OCI-LY7 (cell line): ENCODE data around the gene KISS1R. TPM values are rescaled to one million over a fixed set of nuclear protein-coding genes. Genes with fewer than 3 reads are reported as not detected.

Experiments used
- BruUV-seq: library from RNA; stranded (reverse); fragments of 400-500 nt; replicated peaks from 2 replicates; lab custom pipeline; 2021; lab: Mats Ljungman, UMichigan
- CTCF ChIA-PET: fragments of 300-600 bp; sonication (Branson Sonifier 250); formaldehyde crosslinking; loops from one replicate; lab custom pipeline; 2022; ENCODE audit warnings: antibody characterized with exemption; ENCODE audit not compliant: unreplicated experiment; lab: Charles Lee
- POLR2A ChIA-PET: fragments of 300-600 bp; sonication (Branson Sonifier 250); formaldehyde crosslinking; loops from one replicate; lab custom pipeline; 2022; ENCODE audit warnings: antibody characterized with exemption; lab: Charles Lee
- DNase-seq: peaks from one replicate; pipeline ENCODE4 v3.0.0-alpha.2; 2015; ENCODE audit warnings: low spot score
- H2AFZ ChIP-seq: fragments of 200-600 bp; sonication (generic), shearing (Covaris generic); 2 replicates; pipeline ENCODE4 v1.6.1; 2014; ENCODE audit warnings: mild to moderate bottlenecking, antibody characterized with exemption, low read length, moderate library complexity
- H3K27ac ChIP-seq: fragments of 200-600 bp; sonication (generic); 2 replicates; pipeline ENCODE4 v1.5.1; 2014; ENCODE audit warnings: mixed run types, low read depth, mild to moderate bottlenecking, moderate library complexity, low read length, inconsistent platforms; ENCODE audit not compliant: poor library complexity, severe bottlenecking
- H3K36me3 ChIP-seq: fragments of 200-600 bp; sonication (generic); 2 replicates; pipeline ENCODE4 v1.6.1; 2014; ENCODE audit warnings: mild to moderate bottlenecking, antibody characterized with exemption, low read length, moderate library complexity, mixed read lengths; ENCODE audit not compliant: insufficient read depth
- H3K4me1 ChIP-seq: fragments of 200-600 bp; sonication (generic); 2 replicates; pipeline ENCODE4 v1.5.1; 2014; ENCODE audit warnings: mild to moderate bottlenecking, low read length; ENCODE audit not compliant: insufficient read depth, poor library complexity, severe bottlenecking
- H3K4me2 ChIP-seq: fragments of 200-600 bp; sonication (generic); 2 replicates; pipeline ENCODE4 v1.6.1; 2014; ENCODE audit warnings: mild to moderate bottlenecking, low read length
- H3K4me3 ChIP-seq: fragments of 200-600 bp; sonication (generic); 2 replicates; pipeline ENCODE4 v1.5.1; 2014; ENCODE audit warnings: mild to moderate bottlenecking, low read depth, low read length; ENCODE audit not compliant: poor library complexity, severe bottlenecking
- H3K79me2 ChIP-seq: fragments of 200-600 bp; sonication (generic); 2 replicates; pipeline ENCODE4 v1.6.1; 2016; ENCODE audit warnings: low read depth, mild to moderate bottlenecking, low read length, moderate library complexity, mixed read lengths; ENCODE audit not compliant: insufficient read depth
- H3K9me2 ChIP-seq: fragments of 200-600 bp; sonication (generic); 2 replicates; pipeline ENCODE4 v1.6.1; 2016; ENCODE audit warnings: mild to moderate bottlenecking, low read length, mixed read lengths; ENCODE audit not compliant: insufficient read depth
- H3K9me3 ChIP-seq: fragments of 200-600 bp; sonication (generic); 2 replicates; pipeline ENCODE4 v1.6.1; 2014; ENCODE audit warnings: mild to moderate bottlenecking, mixed run types, low read length, mixed read lengths
- H4K20me1 ChIP-seq: fragments of 200-600 bp; sonication (generic); 2 replicates; pipeline ENCODE4 v1.6.1; 2014; ENCODE audit warnings: mild to moderate bottlenecking, antibody characterized with exemption, low read length, moderate library complexity, mixed read lengths; ENCODE audit not compliant: insufficient read depth
- EZH2phosphoT487 ChIP-seq: fragments of 200-600 bp; sonication (generic); IDR thresholded peaks from 2 replicates; pipeline ENCODE4 v1.6.1; 2018; ENCODE audit warnings: low read depth, borderline replicate concordance, mild to moderate bottlenecking, mixed run types, antibody characterized with exemption, low read length, moderate library complexity, mixed read lengths
- intact Hi-C: fragments of 100-400 bp; cut with micrococcal nuclease; formaldehyde crosslinking; loops from one replicate; pipeline ENCODE4 v1.10.0; 2022; ENCODE audit not compliant: unreplicated experiment
- total RNA-seq, 2 experiments: library from RNA; depleted of rRNA in 1 of 2; stranded (reverse); fragments of >200 nt in 1 of 2; shearing (Covaris generic) in 1 of 2; gene quantifications; 2 replicates each; pipeline ENCODE4 v1.2.3, GENCODE V29; 2014 to 2022
- TF ChIP-seq, protein P1 (sequence below): fragments of 200-600 bp; sonication (generic); conservative IDR thresholded peaks from 2 replicates; pipeline ENCODE4 v1.5.1; 2014; ENCODE audit warnings: mild to moderate bottlenecking, antibody characterized with exemption, low read length, moderate library complexity, mixed read lengths

KISS1R gene
- total RNA-seq, 2 experiments from 2014 or later = not detected

GRCh38 chr19:954672-955494 lies 37.8 kb downstream of the KISS1R start:
- no peak for TF ChIP-seq EZH2phosphoT487
- TF ChIP-seq, protein P1, sequence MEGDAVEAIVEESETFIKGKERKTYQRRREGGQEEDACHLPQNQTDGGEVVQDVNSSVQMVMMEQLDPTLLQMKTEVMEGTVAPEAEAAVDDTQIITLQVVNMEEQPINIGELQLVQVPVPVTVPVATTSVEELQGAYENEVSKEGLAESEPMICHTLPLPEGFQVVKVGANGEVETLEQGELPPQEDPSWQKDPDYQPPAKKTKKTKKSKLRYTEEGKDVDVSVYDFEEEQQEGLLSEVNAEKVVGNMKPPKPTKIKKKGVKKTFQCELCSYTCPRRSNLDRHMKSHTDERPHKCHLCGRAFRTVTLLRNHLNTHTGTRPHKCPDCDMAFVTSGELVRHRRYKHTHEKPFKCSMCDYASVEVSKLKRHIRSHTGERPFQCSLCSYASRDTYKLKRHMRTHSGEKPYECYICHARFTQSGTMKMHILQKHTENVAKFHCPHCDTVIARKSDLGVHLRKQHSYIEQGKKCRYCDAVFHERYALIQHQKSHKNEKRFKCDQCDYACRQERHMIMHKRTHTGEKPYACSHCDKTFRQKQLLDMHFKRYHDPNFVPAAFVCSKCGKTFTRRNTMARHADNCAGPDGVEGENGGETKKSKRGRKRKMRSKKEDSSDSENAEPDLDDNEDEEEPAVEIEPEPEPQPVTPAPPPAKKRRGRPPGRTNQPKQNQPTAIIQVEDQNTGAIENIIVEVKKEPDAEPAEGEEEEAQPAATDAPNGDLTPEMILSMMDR = no peak
- Histone ChIP-seq H3K4me2 (0 out of 2 replicates have a peak overlapping the region, but pooled peaks have one; percentile 7), H3K4me1 (peaks cover 24% of the 10 kb centered on the region), H3K36me3 (no peaks in the 10 kb centered on the region), H4K20me1 (no peaks in the 10 kb centered on the region), H3K4me3 (no peak overlapping the region), H3K9me2 (no peaks in the 10 kb centered on the region), H3K27ac (no peak overlapping the region), H3K79me2 (no peaks in the 10 kb centered on the region), H2AFZ (no peak overlapping the region), H3K9me3 (no peaks in the 10 kb centered on the region)
- no TSS peak for BruUV-seq
- CTCF ChIA-PET = no interaction called here
- no peak for DNase-seq
- intact Hi-C loops = no loop called here
- POLR2A ChIA-PET = no interaction called here

DNA sequence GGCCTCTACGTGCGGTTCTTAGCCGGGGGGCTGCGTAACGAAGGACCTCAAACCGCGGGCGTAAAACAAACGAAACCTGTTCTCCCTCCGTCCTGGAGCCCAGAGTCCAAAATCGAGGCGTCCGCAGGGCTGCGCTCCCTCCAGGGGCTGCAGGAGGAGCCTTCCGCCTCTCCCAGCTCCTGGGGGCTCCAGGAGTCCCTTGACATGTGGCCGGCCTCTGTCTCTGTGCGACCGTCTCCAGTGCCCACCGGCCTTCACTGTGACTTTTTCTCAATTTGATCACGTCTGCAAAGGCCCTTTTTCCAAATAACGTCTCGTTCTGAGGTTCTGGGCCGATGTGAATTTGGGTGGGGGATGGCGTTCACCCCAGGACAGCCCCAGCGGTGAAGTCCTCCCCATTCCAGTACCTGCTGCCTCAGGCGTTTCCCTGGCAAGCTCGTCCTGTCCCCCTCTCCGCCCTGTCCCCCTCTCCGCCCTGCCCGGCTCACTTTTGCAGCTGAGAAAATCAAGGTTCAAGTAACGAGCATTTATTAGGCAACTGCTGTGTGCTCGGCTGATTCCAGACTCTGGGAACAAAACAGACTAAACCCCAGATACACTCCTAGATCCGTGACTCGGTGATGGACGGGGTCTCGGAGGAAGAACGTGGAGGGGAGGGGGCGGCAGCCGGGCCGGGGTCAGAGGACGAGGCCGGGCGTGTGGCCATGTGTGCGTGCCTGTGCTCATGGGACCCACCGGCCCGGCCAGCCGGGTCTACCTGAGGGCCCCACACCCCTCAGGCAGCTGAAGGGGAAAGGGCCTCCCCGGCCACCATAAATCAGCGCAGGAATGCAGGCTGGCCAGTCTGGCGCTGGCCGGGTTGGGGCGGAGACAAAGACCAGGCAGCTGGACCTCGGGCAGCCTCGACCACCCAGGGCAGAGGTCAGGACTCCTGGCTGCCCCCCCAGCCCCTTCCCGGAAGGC lies 39.0 kb downstream of the KISS1R start:
- no peaks in the 10 kb centered on the region for H3K36me3 ChIP-seq
- H3K4me2 ChIP-seq = no peak overlapping the region
- intact Hi-C loops = no loop called here
- H3K9me3 ChIP-seq = no peaks in the 10 kb centered on the region
- no peaks in the 10 kb centered on the region for H3K9me2 ChIP-seq
- POLR2A ChIA-PET = no interaction called here
- no TSS peak for BruUV-seq
- H4K20me1 ChIP-seq = no peaks in the 10 kb centered on the region
- H3K4me3 ChIP-seq = no peak overlapping the region
- DNase-seq = no peak
- H3K4me1 ChIP-seq = peaks cover 24% of the 10 kb centered on the region
- no peak overlapping the region for H3K27ac ChIP-seq
- no peak for TF ChIP-seq EZH2phosphoT487
- TF ChIP-seq, protein P1 = no peak
- H2AFZ ChIP-seq = no peak overlapping the region
- CTCF ChIA-PET = no interaction called here
- H3K79me2 ChIP-seq = no peaks in the 10 kb centered on the region
